Vagina (tissue), 2 donors: Measurements from ENCODE around the gene MTCP1. TPM values are rescaled to one million over a fixed set of nuclear protein-coding genes. Genes with fewer than 3 reads are reported as not detected.

Source experiments
- DNase-seq, 2 donors: peaks; one replicate each; pipeline ENCODE4 v3.0.0-alpha.2; 2017; ENCODE audit errors: extremely low spot score in 2 of 2
- H3K27ac ChIP-seq: fragments of 200-600 bp; sonication (generic); one replicate; pipeline ENCODE4 v1.5.1; 2019
- H3K27me3 ChIP-seq: fragments of 200-600 bp; sonication (generic); one replicate; pipeline ENCODE4 v1.5.1; 2019
- H3K36me3 ChIP-seq, 2 donors: fragments of 200-600 bp; sonication (generic); one replicate each; pipeline ENCODE4 v1.5.1; 2017 to 2019
- H3K4me1 ChIP-seq: fragments of 200-600 bp; sonication (generic); one replicate; pipeline ENCODE4 v1.5.1; 2019
- H3K4me3 ChIP-seq, 2 donors: fragments of 200-600 bp; sonication (generic); 1 replicate in 1 of 2; 2 replicates in 1 of 2; pipeline ENCODE4 v1.5.1; 2016 to 2019
- H3K9me3 ChIP-seq: fragments of 200-600 bp; sonication (generic); one replicate; pipeline ENCODE4 v1.5.1; 2019
- CTCF ChIP-seq, 3 experiments: fragments of 450-650 bp in 2 of 3; fragments of 200-600 bp in 1 of 3; sonication (generic) in 1 of 3; IDR thresholded peaks; one replicate each; pipeline ENCODE4 v1.5.1; 2017 to 2019; ENCODE audit warnings: antibody characterized with exemption in 3 of 3, mild to moderate bottlenecking in 2 of 3, moderate library complexity in 2 of 3
- POLR2A ChIP-seq, 2 donors: fragments of 450-650 bp; IDR thresholded peaks; one replicate each; pipeline ENCODE4 v1.6.1; 2017; ENCODE audit warnings: antibody characterized with exemption in 2 of 2, mild to moderate bottlenecking in 2 of 2, moderate library complexity in 2 of 2
- POLR2AphosphoS5 ChIP-seq, 2 donors: sonication (generic); formaldehyde crosslinking; IDR thresholded peaks; one replicate each; pipeline ENCODE4 v1.9.0; 2017; ENCODE audit warnings: antibody characterized with exemption in 2 of 2, mild to moderate bottlenecking in 2 of 2, low read depth in 1 of 2; ENCODE audit not compliant: insufficient read depth in 1 of 2
- intact Hi-C: fragments of 100-400 bp; cut with DNase I; formaldehyde crosslinking; loops from one replicate; pipeline ENCODE4 v1.15.1; 2023
- total RNA-seq: library from RNA; depleted of rRNA; stranded (reverse); fragments of >200 nt; gene quantifications from one replicate; pipeline ENCODE4 v1.2.3, GENCODE V29; 2016

MTCP1 gene
- total RNA-seq, 1 donor from 2014 or later, result 6.9 TPM

DNA sequence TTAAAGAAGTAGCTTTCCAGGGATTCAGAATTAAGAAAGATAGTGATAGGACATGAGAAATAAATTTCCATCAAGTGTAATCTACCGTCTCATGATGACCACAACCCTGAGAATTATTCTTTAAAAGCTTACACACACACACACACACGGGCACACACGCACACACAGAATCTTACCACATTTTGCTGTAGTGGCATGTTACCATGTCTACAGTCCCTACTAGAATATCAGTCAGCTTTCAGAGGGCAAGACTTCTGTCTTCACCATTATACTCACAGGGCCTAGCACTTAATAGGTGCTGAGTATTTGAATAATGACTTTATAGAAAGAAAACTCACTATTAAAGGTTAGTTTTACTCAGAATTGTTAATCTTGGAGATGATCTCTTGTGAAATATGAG is 15.4 kb downstream of the MTCP1 start:
- H3K4me1 ChIP-seq, result no peaks in the 10 kb centered on the region
- TF ChIP-seq CTCF (IDR thresholded peaks at IDR 0.05), result no peak
- TF ChIP-seq POLR2AphosphoS5 (IDR thresholded peaks at IDR 0.05; ENCODE audit: insufficient read depth in 1 of 2, low read depth in 1 of 2), result no peak
- TF ChIP-seq POLR2A (IDR thresholded peaks at IDR 0.05), result no peak
- H3K27me3 ChIP-seq, result no peaks in the 10 kb centered on the region
- no peaks in the 10 kb centered on the region for H3K9me3 ChIP-seq
- H3K36me3 ChIP-seq, result no peaks in the 10 kb centered on the region
- no peak overlapping the region for H3K4me3 ChIP-seq
- no peak overlapping the region for H3K27ac ChIP-seq
- intact Hi-C loops, result loop anchor here (10.0 kb wide), 1 partner anchor 71 kb away; no protein-coding TSS in a partner anchor
- no peak for DNase-seq

GRCh38 chrX:155054255-155054654 is 16.7 kb downstream of the MTCP1 start:
- Histone ChIP-seq H3K4me1 (no peaks in the 10 kb centered on the region), H3K27ac (no peak overlapping the region), H3K9me3 (no peaks in the 10 kb centered on the region), H3K36me3 (no peaks in the 10 kb centered on the region), H3K27me3 (no peaks in the 10 kb centered on the region), H3K4me3 (no peak overlapping the region)
- TF ChIP-seq POLR2AphosphoS5 (IDR thresholded peaks at IDR 0.05; ENCODE audit: insufficient read depth in 1 of 2, low read depth in 1 of 2) (no peak), POLR2A (IDR thresholded peaks at IDR 0.05) (no peak), CTCF (IDR thresholded peaks at IDR 0.05) (no peak)
- DNase-seq, result no peak
- intact Hi-C loops, result loop anchor here (10.0 kb wide), 1 partner anchor 69 kb away; no protein-coding TSS in a partner anchor

DNA sequence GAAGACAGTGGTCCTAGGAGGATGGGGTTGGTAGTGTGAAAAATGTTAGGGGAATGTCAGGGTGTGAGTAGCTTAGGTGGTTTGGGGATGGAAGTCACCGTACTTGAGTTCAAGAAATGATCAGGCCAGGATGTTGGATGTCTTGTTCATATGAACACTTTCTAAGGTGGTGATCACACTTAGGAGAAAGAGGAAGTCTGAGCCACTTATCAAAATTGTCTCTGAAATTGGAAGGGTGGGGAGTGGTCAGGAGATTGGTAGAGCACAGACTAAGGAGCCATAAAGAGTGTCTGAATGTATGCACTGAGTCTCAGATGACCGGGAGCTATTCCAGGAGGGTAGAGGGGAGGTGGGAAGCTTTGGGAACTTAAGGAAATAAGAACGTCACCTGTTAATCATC is 17.3 kb downstream of the MTCP1 start:
- intact Hi-C loops, result loop anchor here (10.0 kb wide), 1 partner anchor 69 kb away; no protein-coding TSS in a partner anchor
- Histone ChIP-seq H3K36me3 (no peaks in the 10 kb centered on the region), H3K4me1 (no peaks in the 10 kb centered on the region), H3K4me3 (no peak overlapping the region), H3K9me3 (no peaks in the 10 kb centered on the region), H3K27me3 (no peaks in the 10 kb centered on the region), H3K27ac (no peak overlapping the region)
- no peak for TF ChIP-seq POLR2AphosphoS5 (IDR thresholded peaks at IDR 0.05; ENCODE audit: insufficient read depth in 1 of 2, low read depth in 1 of 2)
- TF ChIP-seq CTCF (IDR thresholded peaks at IDR 0.05), result no peak
- no peak for TF ChIP-seq POLR2A (IDR thresholded peaks at IDR 0.05)
- no peak for DNase-seq

- H3K4me1 ChIP-seq, result no peaks in the 10 kb centered on the region
Observed at GRCh38 chrX:155052738-155053498, 18.0 kb downstream of the MTCP1 start.

More at GRCh38 chrX:155052738-155053498, 18.0 kb downstream of the MTCP1 start:
- no peak for DNase-seq
- no peak for TF ChIP-seq POLR2A (IDR thresholded peaks at IDR 0.05)
- TF ChIP-seq POLR2AphosphoS5 (IDR thresholded peaks at IDR 0.05; ENCODE audit: insufficient read depth in 1 of 2, low read depth in 1 of 2), result no peak
- no peak for TF ChIP-seq CTCF (IDR thresholded peaks at IDR 0.05)
- intact Hi-C loops, result loop anchor here (10.0 kb wide), 1 partner anchor 68 kb away; no protein-coding TSS in a partner anchor
- Histone ChIP-seq H3K4me3 (no peak overlapping the region), H3K9me3 (no peaks in the 10 kb centered on the region), H3K27me3 (no peaks in the 10 kb centered on the region), H3K36me3 (no peaks in the 10 kb centered on the region), H3K27ac (no peak overlapping the region)
